Activated CD4-positive, alpha-beta memory T cell treated with anti-CD3 and anti-CD28 coated beads for 36 hours (primary cell): ENCODE measurements around the gene PLCB4. TPM values are rescaled to one million over a fixed set of nuclear protein-coding genes. Genes with fewer than 3 reads are reported as not detected.

Experiments used
- CTCF ChIA-PET: fragments of 350-600 bp; sonication (Branson Sonifier 250); formaldehyde crosslinking; loops from one replicate; lab custom pipeline; 2021; ENCODE audit warnings: antibody characterized with exemption, inconsistent platforms; lab: Charles Lee
- POLR2A ChIA-PET: fragments of 350-600 bp; sonication (Branson Sonifier 250); formaldehyde crosslinking; loops from one replicate; lab custom pipeline; 2021; ENCODE audit warnings: antibody characterized with exemption; lab: Charles Lee
- DNase-seq: peaks from one replicate; pipeline ENCODE4 v3.0.0-alpha.2; 2020
- H3K27ac Mint-ChIP-seq: one replicate; pipeline ENCODE4 v1.8.0; 2021; ENCODE audit warnings: mixed read lengths
- H3K27me3 Mint-ChIP-seq: one replicate; pipeline ENCODE4 v1.8.0; 2021; ENCODE audit warnings: mixed read lengths
- H3K36me3 Mint-ChIP-seq: one replicate; pipeline ENCODE4 v1.8.0; 2021; ENCODE audit warnings: mixed read lengths
- H3K4me1 Mint-ChIP-seq: one replicate; pipeline ENCODE4 v1.8.0; 2021; ENCODE audit warnings: low read depth, mixed read lengths
- H3K4me3 Mint-ChIP-seq: one replicate; pipeline ENCODE4 v1.8.0; 2021; ENCODE audit warnings: mild to moderate bottlenecking, mixed read lengths
- H3K9me3 Mint-ChIP-seq: one replicate; pipeline ENCODE4 v1.8.0; 2021; ENCODE audit warnings: mixed read lengths
- intact Hi-C: fragments of 100-400 bp; cut with micrococcal nuclease; formaldehyde crosslinking; loops from one replicate; pipeline ENCODE4 v1.15.1; 2023
- total RNA-seq, 2 experiments: library from RNA; stranded (reverse); gene quantifications; one replicate each; pipeline ENCODE4 v1.2.3, GENCODE V29; 2021

Gene PLCB4
- total RNA-seq, 2 experiments from 2014 or later, result not detected

GRCh38 chr20:9281803-9282202 lies 212.9 kb downstream of the PLCB4 start:
- DNase-seq, result no peak
- Mint-ChIP-seq H3K27me3 (peaks cover 1% of the 10 kb centered on the region), H3K27ac (no peak overlapping the region), H3K36me3 (no peaks in the 10 kb centered on the region), H3K4me3 (no peak overlapping the region), H3K4me1 (no peaks in the 10 kb centered on the region), H3K9me3 (peaks cover 3% of the 10 kb centered on the region)
- intact Hi-C loops, result no loop called here
- CTCF ChIA-PET, result no interaction called here
- POLR2A ChIA-PET, result no interaction called here

- Mint-ChIP-seq H3K27ac (no peak overlapping the region), H3K4me1 (no peaks in the 10 kb centered on the region), H3K4me3 (no peak overlapping the region), H3K9me3 (no peaks in the 10 kb centered on the region), H3K27me3 (no peaks in the 10 kb centered on the region), H3K36me3 (no peaks in the 10 kb centered on the region)
- ChIA-PET POLR2A (no interaction called here), CTCF (no interaction called here)
- intact Hi-C loops, result no loop called here
- DNase-seq, result no peak
These were observed 216.7 kb downstream of the PLCB4 start for GRCh38 chr20:9285617-9286016.

- Mint-ChIP-seq H3K36me3 (no peaks in the 10 kb centered on the region), H3K4me1 (no peaks in the 10 kb centered on the region), H3K9me3 (peaks cover 2% of the 10 kb centered on the region), H3K27me3 (no peaks in the 10 kb centered on the region), H3K4me3 (no peak overlapping the region), H3K27ac (no peak overlapping the region)
- ChIA-PET POLR2A (no interaction called here), CTCF (no interaction called here)
- no peak for DNase-seq
- intact Hi-C loops, result no loop called here
These were observed 217.9 kb downstream of the PLCB4 start for GRCh38 chr20:9286501-9287461.

- no peak overlapping the region for H3K27ac Mint-ChIP-seq
- intact Hi-C loops, result no loop called here
These were observed 218.9 kb downstream of the PLCB4 start for GRCh38 chr20:9287826-9288225.

GRCh38 chr20:9290331-9290730 lies 221.4 kb downstream of the PLCB4 start:
- Mint-ChIP-seq H3K4me3 (no peak overlapping the region), H3K27ac (no peak overlapping the region), H3K9me3 (peaks cover 6% of the 10 kb centered on the region), H3K27me3 (no peaks in the 10 kb centered on the region), H3K4me1 (no peaks in the 10 kb centered on the region), H3K36me3 (no peaks in the 10 kb centered on the region)
- intact Hi-C loops, result no loop called here
- CTCF ChIA-PET, result no interaction called here
- no peak for DNase-seq
- POLR2A ChIA-PET, result no interaction called here

More at GRCh38 chr20:9287826-9288225, 218.9 kb downstream of the PLCB4 start:
- no peak for DNase-seq
- Mint-ChIP-seq H3K36me3 (no peaks in the 10 kb centered on the region), H3K4me3 (no peak overlapping the region), H3K4me1 (no peaks in the 10 kb centered on the region), H3K27me3 (no peaks in the 10 kb centered on the region), H3K9me3 (peaks cover 2% of the 10 kb centered on the region)
- CTCF ChIA-PET, result no interaction called here
- POLR2A ChIA-PET, result no interaction called here

GRCh38 chr20:9293145-9293544 lies 224.3 kb downstream of the PLCB4 start:
- intact Hi-C loops, result no loop called here
- H3K36me3 Mint-ChIP-seq, result no peaks in the 10 kb centered on the region
- DNase-seq, result no peak

GRCh38 chr20:9294041-9294440 lies 225.2 kb downstream of the PLCB4 start:
- intact Hi-C loops, result no loop called here
- no peaks in the 10 kb centered on the region for H3K4me1 Mint-ChIP-seq
- CTCF ChIA-PET, result no interaction called here

More at GRCh38 chr20:9293145-9293544, 224.3 kb downstream of the PLCB4 start:
- CTCF ChIA-PET, result no interaction called here
- POLR2A ChIA-PET, result no interaction called here
- H3K4me3 Mint-ChIP-seq, result no peak overlapping the region
- no peaks in the 10 kb centered on the region for H3K27me3 Mint-ChIP-seq
- H3K9me3 Mint-ChIP-seq, result peaks cover 9% of the 10 kb centered on the region
- no peak overlapping the region for H3K27ac Mint-ChIP-seq
- no peaks in the 10 kb centered on the region for H3K4me1 Mint-ChIP-seq

GRCh38 chr20:9298906-9299305 lies 230.0 kb downstream of the PLCB4 start:
- no peak for DNase-seq
- Mint-ChIP-seq H3K9me3 (peaks cover 6% of the 10 kb centered on the region), H3K36me3 (no peaks in the 10 kb centered on the region), H3K4me3 (no peak overlapping the region), H3K4me1 (no peaks in the 10 kb centered on the region), H3K27ac (no peak overlapping the region), H3K27me3 (no peaks in the 10 kb centered on the region)
- CTCF ChIA-PET, result no interaction called here
- POLR2A ChIA-PET, result no interaction called here
- intact Hi-C loops, result no loop called here

More at GRCh38 chr20:9294041-9294440, 225.2 kb downstream of the PLCB4 start:
- Mint-ChIP-seq H3K4me3 (no peak overlapping the region), H3K27me3 (no peaks in the 10 kb centered on the region), H3K27ac (no peak overlapping the region), H3K9me3 (peaks cover 9% of the 10 kb centered on the region), H3K36me3 (no peaks in the 10 kb centered on the region)
- POLR2A ChIA-PET, result no interaction called here
- DNase-seq, result no peak

- ChIA-PET POLR2A (no interaction called here), CTCF (interaction anchor here (0.6 kb wide), 1 partner anchor 88 kb away, joined by 3 read pairs; no protein-coding TSS in a partner anchor)
- no peaks in the 10 kb centered on the region for H3K4me1 Mint-ChIP-seq
- H3K36me3 Mint-ChIP-seq, result no peaks in the 10 kb centered on the region
- intact Hi-C loops, result no loop called here
- H3K4me3 Mint-ChIP-seq, result no peak overlapping the region
- no peak overlapping the region for H3K27ac Mint-ChIP-seq
- H3K27me3 Mint-ChIP-seq, result no peaks in the 10 kb centered on the region
- peaks cover 6% of the 10 kb centered on the region for H3K9me3 Mint-ChIP-seq
- DNase-seq, result no peak
These were observed 231.2 kb downstream of the PLCB4 start for GRCh38 chr20:9300080-9300479.

- peaks cover 6% of the 10 kb centered on the region for H3K9me3 Mint-ChIP-seq
- no peaks in the 10 kb centered on the region for H3K27me3 Mint-ChIP-seq
- no peak overlapping the region for H3K27ac Mint-ChIP-seq
- no peaks in the 10 kb centered on the region for H3K36me3 Mint-ChIP-seq
- ChIA-PET POLR2A (no interaction called here), CTCF (no interaction called here)
- H3K4me1 Mint-ChIP-seq, result no peaks in the 10 kb centered on the region
- no peak for DNase-seq
- no peak overlapping the region for H3K4me3 Mint-ChIP-seq
- intact Hi-C loops, result no loop called here
These were observed 231.6 kb downstream of the PLCB4 start for GRCh38 chr20:9300534-9300933.

GRCh38 chr20:9301129-9302090 lies 232.5 kb downstream of the PLCB4 start:
- Mint-ChIP-seq H3K27me3 (no peaks in the 10 kb centered on the region), H3K4me1 (no peaks in the 10 kb centered on the region), H3K36me3 (no peaks in the 10 kb centered on the region), H3K27ac (no peak overlapping the region), H3K4me3 (no peak overlapping the region), H3K9me3 (peaks cover 3% of the 10 kb centered on the region)
- DNase-seq, result no peak
- intact Hi-C loops, result no loop called here
- CTCF ChIA-PET, result no interaction called here
- POLR2A ChIA-PET, result no interaction called here

- intact Hi-C loops, result no loop called here
- Mint-ChIP-seq H3K36me3 (no peaks in the 10 kb centered on the region), H3K9me3 (peaks cover 3% of the 10 kb centered on the region), H3K27me3 (no peaks in the 10 kb centered on the region), H3K4me1 (no peaks in the 10 kb centered on the region), H3K4me3 (no peak overlapping the region), H3K27ac (no peak overlapping the region)
- CTCF ChIA-PET, result no interaction called here
- no peak for DNase-seq
- POLR2A ChIA-PET, result no interaction called here
These were observed 233.2 kb downstream of the PLCB4 start for GRCh38 chr20:9302091-9302462.
